Activated naive CD4-positive, alpha-beta T cell treated with anti-CD3 and anti-CD28 coated beads, Interleukin-2, amount 50 U/mL, for 24 hours (primary cell): ENCODE measurements around the gene TMEM98.
"Not testable (repeated sequence)": the region's sequence is repeated elsewhere in the genome, so short reads cannot be mapped to it uniquely, and the experiment has no call there.

Experiments used
- H3K27ac Mint-ChIP-seq: one replicate; pipeline ENCODE4 v1.8.0; 2021; ENCODE audit warnings: mild to moderate bottlenecking, mixed read lengths
- H3K27me3 Mint-ChIP-seq: one replicate; pipeline ENCODE4 v1.8.0; 2021; ENCODE audit warnings: mixed read lengths
- H3K36me3 Mint-ChIP-seq: one replicate; pipeline ENCODE4 v1.8.0; 2021; ENCODE audit warnings: mixed read lengths
- H3K4me1 Mint-ChIP-seq: one replicate; pipeline ENCODE4 v1.8.0; 2021; ENCODE audit warnings: mixed read lengths
- H3K4me3 Mint-ChIP-seq: one replicate; pipeline ENCODE4 v1.8.0; 2021; ENCODE audit warnings: mild to moderate bottlenecking, mixed read lengths
- H3K9me3 Mint-ChIP-seq: one replicate; pipeline ENCODE4 v1.8.0; 2021; ENCODE audit warnings: mixed read lengths

Gene TMEM98

DNA sequence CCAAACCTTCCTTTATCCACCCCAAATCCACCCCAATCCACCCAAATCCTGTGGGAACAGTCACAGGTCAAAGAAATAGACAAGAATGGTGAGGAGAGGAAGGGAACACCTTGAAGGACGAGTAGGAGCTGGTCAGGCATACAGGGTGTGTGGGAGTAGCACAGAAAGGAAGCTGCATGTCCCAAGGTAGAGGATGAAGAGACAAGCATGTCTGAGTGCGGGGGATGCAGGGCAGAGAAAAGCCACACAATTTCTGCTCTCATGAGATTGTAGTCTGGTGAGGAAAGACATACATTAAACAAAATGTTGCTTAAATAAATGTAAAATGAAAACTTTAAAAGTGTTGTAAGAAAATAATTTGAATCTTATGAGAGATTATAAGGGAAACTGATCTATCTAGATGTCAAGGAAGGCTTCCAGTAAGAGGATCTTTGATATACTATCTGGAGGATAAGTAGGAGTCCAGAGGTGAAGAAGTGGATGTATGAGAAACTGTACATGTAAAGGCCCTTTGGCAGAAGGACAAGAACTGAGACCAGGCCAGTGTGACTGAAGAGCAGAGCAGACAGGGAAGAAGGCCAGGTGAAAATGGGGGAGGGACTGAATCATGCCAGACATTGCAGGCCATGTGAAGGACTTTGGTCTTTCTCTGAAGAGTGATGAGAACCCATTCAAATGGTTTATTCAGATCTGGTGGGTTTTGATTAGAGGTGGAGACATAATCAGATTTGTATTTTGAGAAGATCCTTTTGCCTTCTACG, 18.6 kb downstream of the TMEM98 start:
- Mint-ChIP-seq H3K4me3 (no peak overlapping the region), H3K9me3 (no peaks in the 10 kb centered on the region), H3K4me1 (no peaks in the 10 kb centered on the region), H3K36me3 (no peaks in the 10 kb centered on the region), H3K27me3 (peaks cover 1% of the 10 kb centered on the region), H3K27ac (no peak overlapping the region)

DNA sequence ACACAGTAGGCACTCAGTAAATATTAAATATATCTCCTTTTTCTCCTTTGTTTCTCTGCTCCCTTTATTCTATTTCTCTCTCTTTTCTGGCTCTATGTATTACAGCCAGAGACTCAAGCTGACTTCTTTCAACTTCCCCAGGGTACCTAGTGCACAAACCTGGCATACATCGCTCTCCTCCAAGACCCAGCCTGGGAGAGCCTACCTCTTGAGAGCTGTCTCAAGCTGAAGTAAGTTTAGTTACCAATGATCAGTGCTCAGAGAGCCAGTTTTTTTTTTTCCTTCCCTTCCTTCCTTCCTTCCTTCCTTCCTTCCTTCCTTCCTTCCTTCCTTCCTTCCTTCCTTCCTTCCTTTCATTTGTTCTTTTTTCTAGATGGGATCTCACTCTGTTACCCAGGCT, 19.8 kb downstream of the TMEM98 start:
- Mint-ChIP-seq H3K27ac (no peak overlapping the region), H3K4me3 (no peak overlapping the region), H3K9me3 (no peaks in the 10 kb centered on the region), H3K36me3 (no peaks in the 10 kb centered on the region), H3K27me3 (peaks cover 4% of the 10 kb centered on the region), H3K4me1 (no peaks in the 10 kb centered on the region)

DNA sequence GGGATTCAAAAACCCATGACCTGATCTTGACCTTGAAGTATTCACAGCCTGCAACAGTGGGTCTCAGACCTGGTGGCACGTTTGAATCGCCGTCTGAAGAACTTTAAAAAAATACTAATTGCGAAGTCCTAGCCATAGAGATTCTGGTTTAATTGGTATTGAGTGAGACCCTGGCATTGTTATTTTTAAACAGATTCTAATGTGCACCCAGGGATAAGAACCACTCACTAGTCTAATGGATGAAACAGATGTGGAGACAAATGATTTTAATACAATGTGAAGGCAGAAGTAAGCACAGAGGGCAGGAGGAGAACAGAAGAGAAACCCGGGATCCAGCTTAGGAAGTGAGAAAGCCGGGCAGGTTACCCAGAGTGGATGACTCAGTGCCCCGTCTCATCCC, 21.2 kb downstream of the TMEM98 start:
- no peaks in the 10 kb centered on the region for H3K36me3 Mint-ChIP-seq
- H3K4me1 Mint-ChIP-seq: no peaks in the 10 kb centered on the region
- no peak overlapping the region for H3K27ac Mint-ChIP-seq
- H3K27me3 Mint-ChIP-seq: peaks cover 4% of the 10 kb centered on the region
- H3K4me3 Mint-ChIP-seq: no peak overlapping the region
- no peaks in the 10 kb centered on the region for H3K9me3 Mint-ChIP-seq

DNA sequence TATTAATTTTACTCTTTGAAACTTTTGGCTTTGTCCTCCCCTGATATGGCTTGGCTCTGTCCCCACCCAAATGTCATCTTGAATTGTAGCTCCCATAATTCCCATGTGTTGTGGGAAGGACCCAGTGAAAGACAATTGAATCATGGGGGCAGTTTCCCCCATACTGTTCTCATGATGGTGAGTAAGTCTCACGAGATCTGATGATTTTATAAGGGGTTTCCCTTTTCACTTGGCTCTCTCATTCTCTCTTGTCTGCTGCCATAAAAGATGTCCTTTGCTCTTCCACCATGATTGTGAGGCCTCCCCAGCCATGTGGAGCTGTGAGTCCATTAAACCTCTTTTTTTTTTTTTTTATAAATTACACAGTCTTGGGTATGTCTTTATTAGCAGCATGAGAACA, 24.5 kb downstream of the TMEM98 start:
- H3K27me3 Mint-ChIP-seq, H3K4me3 Mint-ChIP-seq, H3K27ac Mint-ChIP-seq, H3K9me3 Mint-ChIP-seq, H3K36me3 Mint-ChIP-seq, H3K4me1 Mint-ChIP-seq: not testable (repeated sequence)

DNA sequence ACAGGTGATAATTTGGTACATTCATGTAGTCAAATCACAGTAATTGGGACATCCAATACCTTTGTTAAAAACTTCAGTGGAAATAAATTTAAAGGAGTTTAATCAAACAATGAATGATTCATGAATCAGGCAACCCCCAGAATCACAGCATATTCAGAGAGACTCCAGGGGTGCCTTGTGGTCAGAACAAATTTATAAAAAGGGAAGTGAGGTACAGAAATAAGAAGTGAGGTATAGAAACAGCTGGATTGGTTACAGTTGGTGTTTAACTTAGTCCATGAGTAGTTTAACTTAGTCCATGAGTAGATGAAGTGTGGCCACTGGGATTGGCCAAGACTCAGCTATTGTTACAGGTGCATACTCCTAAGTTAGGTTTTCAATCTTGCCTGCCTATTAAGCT, 25.1 kb downstream of the TMEM98 start:
- Mint-ChIP-seq H3K36me3 (no peaks in the 10 kb centered on the region), H3K4me3 (no peak overlapping the region), H3K27me3 (peaks cover 6% of the 10 kb centered on the region), H3K4me1 (no peaks in the 10 kb centered on the region), H3K9me3 (no peaks in the 10 kb centered on the region), H3K27ac (no peak overlapping the region)

DNA sequence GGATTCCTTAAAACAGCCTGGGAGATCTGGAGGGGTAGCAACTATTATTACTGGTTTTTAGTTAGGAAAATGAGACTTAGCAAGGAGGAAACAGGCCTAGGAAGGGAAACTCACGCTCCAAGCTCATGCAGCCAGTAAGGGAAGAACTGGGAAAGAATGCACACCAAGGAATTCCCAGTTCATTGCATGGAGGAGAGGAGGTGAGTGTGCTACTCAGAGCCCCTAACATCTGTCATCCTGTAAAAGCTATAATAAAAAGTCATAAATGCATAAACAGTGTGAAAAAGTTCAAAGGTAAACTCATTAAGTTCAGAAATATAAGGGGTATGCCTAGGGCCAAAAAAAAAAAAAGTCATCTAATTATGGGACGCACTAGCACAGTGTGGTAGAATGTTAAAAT, 25.9 kb downstream of the TMEM98 start:
- Mint-ChIP-seq H3K27me3 (peaks cover 7% of the 10 kb centered on the region), H3K27ac (no peak overlapping the region)

DNA sequence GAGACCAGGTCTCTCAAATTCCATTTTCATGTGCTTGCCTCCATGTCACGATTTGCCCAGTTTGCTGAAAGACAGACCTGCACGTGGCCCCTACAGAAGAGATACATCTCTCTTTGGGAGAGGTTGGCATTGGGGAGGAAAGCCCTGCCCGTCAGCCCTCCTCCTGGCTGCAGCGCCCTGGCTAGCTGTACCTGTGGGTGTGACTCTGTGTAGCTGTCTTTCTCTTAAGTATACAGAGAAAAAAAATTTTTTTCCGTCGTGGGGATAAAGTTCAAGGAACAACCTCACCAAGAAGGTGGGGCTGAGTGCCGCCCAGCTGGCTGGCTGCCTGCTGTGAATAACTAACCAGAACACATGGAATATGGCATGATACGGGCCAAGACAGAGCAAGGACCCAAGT, 26.5 kb downstream of the TMEM98 start:
- no peaks in the 10 kb centered on the region for H3K4me1 Mint-ChIP-seq
- H3K36me3 Mint-ChIP-seq: no peaks in the 10 kb centered on the region
- H3K9me3 Mint-ChIP-seq: no peaks in the 10 kb centered on the region
- H3K4me3 Mint-ChIP-seq: no peak overlapping the region
- no peak overlapping the region for H3K27ac Mint-ChIP-seq
- H3K27me3 Mint-ChIP-seq: peaks cover 7% of the 10 kb centered on the region

More for the DNA sequence above, 25.9 kb downstream of the TMEM98 start:
- Mint-ChIP-seq H3K4me3 (no peak overlapping the region), H3K4me1 (no peaks in the 10 kb centered on the region), H3K9me3 (no peaks in the 10 kb centered on the region), H3K36me3 (no peaks in the 10 kb centered on the region)

DNA sequence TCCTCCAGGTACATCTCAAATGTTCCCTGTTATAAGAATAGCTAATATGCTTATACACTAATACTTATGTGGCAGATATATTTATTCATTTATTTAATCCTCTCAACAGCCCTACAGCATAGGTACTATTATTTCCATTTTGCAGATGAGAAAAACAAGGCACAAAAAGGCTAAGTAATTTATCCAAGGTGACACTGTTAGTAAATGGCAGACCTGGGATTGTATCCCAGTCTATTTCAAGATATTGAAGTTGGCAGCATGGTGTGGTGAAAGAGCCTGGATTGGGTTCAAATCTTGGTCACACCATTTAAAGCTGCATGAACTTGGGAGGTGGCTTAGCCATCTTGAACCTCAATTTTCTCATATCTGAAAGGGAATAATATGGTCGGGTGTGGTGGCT, 27.2 kb downstream of the TMEM98 start:
- Mint-ChIP-seq H3K27ac (no peak overlapping the region), H3K9me3 (no peaks in the 10 kb centered on the region), H3K27me3 (peaks cover 7% of the 10 kb centered on the region), H3K4me1 (no peaks in the 10 kb centered on the region), H3K36me3 (no peaks in the 10 kb centered on the region), H3K4me3 (no peak overlapping the region)

DNA sequence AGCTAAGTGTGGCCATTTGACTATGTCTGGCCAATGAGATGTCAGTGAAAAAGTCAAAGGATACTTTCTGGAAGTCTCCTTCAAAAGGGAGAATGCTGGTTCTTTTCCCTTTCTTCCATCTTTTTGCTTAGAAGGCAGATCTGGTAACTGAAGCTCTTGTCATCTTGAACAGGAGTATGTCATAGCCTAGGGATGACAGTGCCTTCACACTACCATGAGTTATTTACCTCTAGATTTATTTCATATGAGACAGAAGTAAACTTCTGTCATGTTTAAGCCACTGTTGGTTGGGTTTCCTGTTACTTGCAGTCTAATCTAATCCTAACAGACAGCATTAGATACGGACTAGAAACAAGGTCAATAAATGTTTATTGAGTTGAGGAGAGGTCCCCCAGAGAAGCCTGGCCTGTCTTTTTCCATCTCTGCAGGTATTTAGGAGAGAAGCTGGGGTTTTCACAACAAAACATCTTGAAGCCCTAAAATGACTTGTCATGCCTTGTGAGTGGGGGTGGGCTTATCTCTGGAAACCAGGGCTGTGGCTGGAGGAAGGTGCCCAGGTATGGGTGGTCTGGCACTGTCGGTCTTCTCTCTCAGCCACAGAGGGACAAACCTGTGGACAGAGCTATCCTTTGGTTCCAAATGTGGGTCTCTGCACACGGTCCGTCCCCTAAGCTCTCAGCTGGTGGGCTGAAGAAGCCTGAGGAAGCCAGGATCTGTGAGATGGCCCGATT, 28.5 kb downstream of the TMEM98 start:
- H3K27ac Mint-ChIP-seq: no peak overlapping the region
- H3K4me1 Mint-ChIP-seq: no peaks in the 10 kb centered on the region
- no peak overlapping the region for H3K4me3 Mint-ChIP-seq
- no peaks in the 10 kb centered on the region for H3K9me3 Mint-ChIP-seq
- H3K27me3 Mint-ChIP-seq: peaks cover 12% of the 10 kb centered on the region
- H3K36me3 Mint-ChIP-seq: no peaks in the 10 kb centered on the region

DNA sequence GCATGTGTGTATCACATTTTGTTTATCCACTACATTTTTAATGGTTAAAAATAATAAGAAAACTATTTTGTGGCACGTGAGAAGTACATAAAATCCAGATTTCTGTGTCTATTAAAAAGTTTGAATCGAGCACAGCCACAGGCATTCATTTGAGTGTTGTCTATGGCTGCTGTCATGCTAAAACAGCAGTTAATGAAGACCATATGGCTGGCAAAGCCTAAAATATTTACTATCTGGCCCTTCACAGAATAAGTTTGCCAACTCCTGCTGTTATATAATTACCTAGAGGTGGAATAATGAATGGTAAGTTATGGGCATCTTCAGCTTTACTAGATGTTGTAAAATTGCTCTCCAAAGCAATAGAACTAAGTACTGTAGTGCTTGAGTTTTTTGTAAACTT, 30.5 kb downstream of the TMEM98 start:
- peaks cover 10% of the 10 kb centered on the region for H3K27me3 Mint-ChIP-seq

DNA sequence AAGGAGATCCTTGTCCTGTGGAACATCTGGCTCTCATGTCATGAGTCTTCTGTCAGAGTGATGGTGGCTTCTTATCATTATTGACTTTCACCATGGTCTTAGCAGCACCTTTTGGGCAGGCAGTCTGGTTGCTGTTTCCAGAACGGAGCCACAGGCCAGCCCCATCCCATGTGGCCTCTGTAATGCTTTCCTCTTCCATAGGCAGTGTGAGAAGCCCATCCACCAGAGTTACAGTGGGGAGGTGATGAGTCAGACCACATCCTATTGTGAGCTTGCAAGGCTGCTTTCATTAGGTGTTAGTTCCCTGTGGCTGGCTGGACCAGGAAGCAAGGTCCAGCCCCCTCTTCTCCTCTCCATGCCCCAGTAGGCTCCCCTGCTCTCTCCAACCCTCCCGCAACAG, 32.9 kb downstream of the TMEM98 start:
- Mint-ChIP-seq H3K9me3 (no peaks in the 10 kb centered on the region), H3K4me3 (no peak overlapping the region), H3K27me3 (peaks cover 14% of the 10 kb centered on the region), H3K4me1 (no peaks in the 10 kb centered on the region), H3K36me3 (no peaks in the 10 kb centered on the region), H3K27ac (no peak overlapping the region)

More for the DNA sequence above, 30.5 kb downstream of the TMEM98 start:
- Mint-ChIP-seq H3K9me3 (no peaks in the 10 kb centered on the region), H3K27ac (no peak overlapping the region), H3K4me1 (no peaks in the 10 kb centered on the region), H3K4me3 (no peak overlapping the region), H3K36me3 (no peaks in the 10 kb centered on the region)

DNA sequence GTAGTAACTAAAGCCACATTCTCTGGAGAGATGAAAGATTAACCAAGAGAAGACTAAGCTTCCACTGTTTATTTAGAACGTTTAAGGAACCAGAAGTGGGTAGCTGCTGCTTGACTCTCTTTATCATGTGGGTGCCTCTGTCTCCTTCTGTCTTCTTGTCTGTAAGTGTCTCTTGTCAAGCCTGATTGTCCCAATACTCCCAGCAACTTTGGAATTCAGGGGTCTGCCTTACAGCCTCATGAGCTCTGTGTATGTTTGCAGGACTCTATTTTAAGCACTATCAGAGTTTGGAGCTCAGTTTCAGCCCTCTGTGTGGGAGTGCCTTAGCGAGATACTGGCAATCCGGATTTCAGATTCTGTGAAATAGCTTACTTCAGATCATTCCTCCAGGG, 34.4 kb downstream of the TMEM98 start:
- Mint-ChIP-seq H3K27me3 (peaks cover 17% of the 10 kb centered on the region), H3K36me3 (no peaks in the 10 kb centered on the region), H3K9me3 (no peaks in the 10 kb centered on the region), H3K27ac (no peak overlapping the region), H3K4me1 (no peaks in the 10 kb centered on the region), H3K4me3 (no peak overlapping the region)

DNA sequence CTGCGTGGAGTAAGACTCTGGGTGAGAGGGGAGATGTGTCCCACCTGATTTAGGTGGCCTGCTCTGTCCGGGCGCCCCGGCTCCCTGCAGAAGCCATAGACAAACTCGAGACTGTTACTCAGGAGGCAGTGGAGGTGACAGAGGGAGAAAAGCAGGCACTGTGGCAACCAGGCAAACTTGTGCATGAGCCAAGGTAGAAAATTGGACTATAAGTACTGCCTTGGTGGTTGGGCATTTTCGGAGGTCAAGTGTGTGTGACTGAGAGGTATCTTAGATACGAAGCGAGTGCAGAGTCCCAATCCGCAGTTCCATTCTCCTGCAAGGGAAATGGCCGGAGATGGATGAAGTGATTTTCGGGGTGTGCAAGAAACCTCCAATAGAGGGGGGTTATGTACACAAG, 36.6 kb downstream of the TMEM98 start:
- Mint-ChIP-seq H3K4me3 (no peak overlapping the region), H3K4me1 (no peaks in the 10 kb centered on the region), H3K36me3 (no peaks in the 10 kb centered on the region), H3K27me3 (peaks cover 16% of the 10 kb centered on the region), H3K27ac (no peak overlapping the region), H3K9me3 (no peaks in the 10 kb centered on the region)

DNA sequence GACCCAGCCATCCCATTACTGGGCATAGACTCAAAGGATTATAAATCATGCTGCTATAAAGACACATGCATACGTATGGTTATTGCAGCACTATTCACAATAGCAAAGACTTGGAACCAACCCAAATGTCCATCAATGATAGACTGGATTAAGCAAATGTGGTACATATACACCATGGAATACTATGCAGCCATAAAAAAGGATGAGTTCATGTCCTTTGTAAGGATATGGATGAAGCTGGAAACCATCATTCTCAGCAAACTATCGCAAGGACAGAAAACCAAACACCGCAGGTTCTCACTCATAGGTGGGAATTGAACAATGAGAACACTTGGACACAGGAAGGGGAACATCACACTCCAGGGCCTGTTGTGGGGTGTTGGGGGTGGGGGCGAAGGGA, 41.3 kb downstream of the TMEM98 start:
- H3K36me3 Mint-ChIP-seq, H3K4me3 Mint-ChIP-seq, H3K27me3 Mint-ChIP-seq, H3K27ac Mint-ChIP-seq, H3K4me1 Mint-ChIP-seq, H3K9me3 Mint-ChIP-seq: not testable (repeated sequence)

DNA sequence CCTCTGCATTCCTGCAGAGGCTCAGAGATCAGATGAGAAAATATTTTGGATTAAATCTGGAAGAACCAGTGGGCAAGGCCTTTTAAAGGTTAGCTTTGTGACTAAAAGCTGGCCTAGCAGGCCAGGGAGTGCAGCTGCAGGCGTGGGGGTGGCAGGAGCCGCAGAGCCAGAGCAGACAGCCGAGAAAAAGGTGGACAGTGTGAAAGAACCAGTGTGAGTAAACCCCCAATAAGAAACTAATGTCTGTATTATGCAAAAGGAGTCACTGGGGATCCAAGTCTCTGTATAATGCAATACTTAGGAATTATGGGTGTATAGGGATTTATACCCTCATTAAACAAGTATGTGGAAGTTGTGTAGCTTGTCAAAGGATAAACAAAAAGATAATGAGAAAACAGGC, 42.3 kb downstream of the TMEM98 start:
- no peaks in the 10 kb centered on the region for H3K9me3 Mint-ChIP-seq
- H3K27me3 Mint-ChIP-seq: peaks cover 8% of the 10 kb centered on the region
- no peaks in the 10 kb centered on the region for H3K36me3 Mint-ChIP-seq
- peaks cover 4% of the 10 kb centered on the region for H3K4me1 Mint-ChIP-seq
- peak overlapping the region; percentile 31 for H3K27ac Mint-ChIP-seq
- no peak overlapping the region for H3K4me3 Mint-ChIP-seq

DNA sequence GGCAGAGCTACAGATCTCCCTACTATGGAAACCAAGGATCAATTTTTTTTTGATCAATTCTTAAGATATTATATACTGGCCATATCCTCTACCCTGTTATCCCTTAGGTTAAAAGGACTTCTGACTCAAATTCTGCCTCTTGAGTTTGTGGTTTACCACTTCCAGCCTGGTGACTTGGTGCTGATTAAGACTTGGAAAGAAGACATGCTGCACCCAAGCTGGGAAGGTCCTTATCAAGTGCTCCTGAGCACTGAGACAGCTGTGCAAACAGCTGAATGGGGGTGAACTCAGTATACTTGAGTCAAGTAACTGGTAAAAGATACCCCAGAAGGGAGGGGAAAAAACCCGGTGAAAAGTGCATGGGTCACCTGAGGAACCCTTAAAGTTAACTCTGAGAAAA, 43.2 kb downstream of the TMEM98 start:
- H3K27me3 Mint-ChIP-seq: peaks cover 3% of the 10 kb centered on the region
- no peaks in the 10 kb centered on the region for H3K9me3 Mint-ChIP-seq
- H3K36me3 Mint-ChIP-seq: no peaks in the 10 kb centered on the region
- no peak overlapping the region for H3K27ac Mint-ChIP-seq
- no peak overlapping the region for H3K4me3 Mint-ChIP-seq
- peaks cover 4% of the 10 kb centered on the region for H3K4me1 Mint-ChIP-seq

DNA sequence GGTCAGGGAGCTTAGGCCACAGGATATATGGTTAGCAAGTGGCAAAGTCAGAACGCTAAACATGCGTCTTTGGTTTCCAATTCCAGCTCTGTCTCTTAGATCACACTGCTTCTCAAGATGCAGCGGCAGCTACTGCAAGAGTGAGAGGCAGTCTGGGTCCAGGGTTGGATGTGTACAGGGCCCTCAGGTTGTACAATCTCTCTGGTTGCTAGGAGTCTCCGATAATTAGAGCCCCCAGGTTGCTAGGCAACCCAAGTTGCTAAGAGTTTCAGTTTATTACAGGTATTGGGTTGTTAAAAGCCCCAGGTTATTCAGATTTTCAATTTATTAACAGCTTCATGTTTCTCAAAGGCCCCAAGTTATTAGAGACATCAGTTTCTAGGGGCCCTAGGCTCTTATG, 48.2 kb downstream of the TMEM98 start:
- Mint-ChIP-seq H3K4me1 (peaks cover 2% of the 10 kb centered on the region), H3K27ac (no peak overlapping the region), H3K9me3 (no peaks in the 10 kb centered on the region), H3K36me3 (no peaks in the 10 kb centered on the region), H3K27me3 (no peaks in the 10 kb centered on the region), H3K4me3 (no peak overlapping the region)
